ENCODE results near the gene PDE8A.
"Not testable (repeated sequence)": the region's sequence is repeated elsewhere in the genome, so short reads cannot be mapped to it uniquely, and the experiment has no call there.

Gene PDE8A

DNA sequence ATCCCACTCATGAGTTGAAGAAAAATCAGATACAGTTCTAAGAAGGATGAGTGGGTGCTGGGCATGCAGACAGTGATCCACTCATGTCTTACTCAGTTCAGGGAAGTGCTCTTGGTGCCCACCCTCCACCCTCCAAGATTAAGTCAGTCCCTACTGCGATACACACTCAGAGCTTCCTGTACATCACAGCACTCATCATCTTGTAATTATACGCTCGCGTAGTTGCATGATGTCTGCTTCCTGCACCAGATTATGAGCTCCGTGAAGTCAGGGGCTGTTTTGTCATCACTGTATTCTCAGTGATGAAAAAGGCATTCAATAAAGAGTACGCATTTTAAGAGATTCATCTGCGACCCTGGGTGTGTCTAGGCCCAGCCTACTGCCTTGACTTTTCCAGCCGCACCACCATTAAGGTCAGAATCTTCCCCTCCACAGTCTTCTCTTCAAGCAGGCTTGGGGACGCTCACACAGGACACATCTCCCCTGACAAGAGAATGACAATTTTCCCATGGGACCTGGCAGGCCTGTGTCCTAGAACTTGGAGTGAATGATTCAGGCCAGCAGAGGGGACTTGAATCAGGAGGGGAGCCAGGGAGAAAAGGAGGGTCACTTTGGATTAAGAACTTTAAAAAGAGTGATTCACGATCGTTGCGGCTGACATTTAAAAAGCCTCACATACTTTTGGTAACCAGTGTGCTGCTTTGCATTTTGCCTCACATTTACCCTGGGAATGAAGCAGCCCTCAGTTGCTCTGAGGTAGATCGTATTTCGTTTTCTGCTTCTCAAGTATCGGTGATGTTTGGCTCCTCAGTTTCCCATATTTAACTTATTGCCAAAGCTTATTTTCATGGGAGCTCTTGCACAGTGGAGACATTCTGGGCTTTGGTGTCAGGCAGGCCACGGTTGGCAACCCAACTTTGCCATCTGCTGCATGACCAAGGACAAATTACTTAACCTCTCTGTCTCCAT, 7.9 kb upstream of the PDE8A start:
- no peak overlapping the region for H3K27ac Mint-ChIP-seq
- no peaks in the 10 kb centered on the region for H3K9me3 Mint-ChIP-seq
- H3K4me1 Mint-ChIP-seq (ENCODE audit: low read depth), result no peaks in the 10 kb centered on the region
- no peaks in the 10 kb centered on the region for H3K36me3 Mint-ChIP-seq (ENCODE audit: low read depth)
- H3K27me3 Mint-ChIP-seq, result peaks cover 7% of the 10 kb centered on the region
- intact Hi-C loops (cut with micrococcal nuclease), result no loop called here
- H3K4me3 Mint-ChIP-seq, result no peak overlapping the region

DNA sequence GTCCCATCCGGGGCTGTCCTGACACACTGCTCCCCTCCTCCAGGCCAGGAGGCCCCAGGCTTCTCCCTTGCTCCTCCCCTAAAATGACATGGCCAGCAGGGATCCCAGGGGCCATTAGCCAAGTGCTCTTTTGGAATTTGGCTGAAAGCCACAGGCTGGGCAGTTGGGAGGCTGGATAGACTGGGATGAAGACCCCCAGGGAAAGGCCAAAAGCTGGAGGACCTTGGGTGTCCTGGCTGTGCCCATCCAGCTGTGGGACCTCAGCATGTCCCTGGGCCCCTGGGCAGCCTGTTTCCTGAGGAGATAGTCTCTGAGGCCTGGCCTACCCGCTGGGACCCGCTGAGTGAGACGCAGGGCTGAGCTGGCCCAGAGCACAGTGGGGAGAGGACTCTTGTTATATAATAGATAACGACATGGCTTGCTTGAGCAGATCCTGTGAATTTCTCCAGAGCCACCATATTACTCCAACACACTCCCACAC, 5.7 kb upstream of the PDE8A start:
- Mint-ChIP-seq H3K36me3 (ENCODE audit: low read depth) (peaks cover 9% of the 10 kb centered on the region), H3K4me1 (ENCODE audit: low read depth) (peaks cover 13% of the 10 kb centered on the region), H3K4me3 (no peak overlapping the region), H3K27me3 (peaks cover 16% of the 10 kb centered on the region), H3K9me3 (no peaks in the 10 kb centered on the region), H3K27ac (no peak overlapping the region)
- intact Hi-C loops (cut with micrococcal nuclease), result no loop called here

DNA sequence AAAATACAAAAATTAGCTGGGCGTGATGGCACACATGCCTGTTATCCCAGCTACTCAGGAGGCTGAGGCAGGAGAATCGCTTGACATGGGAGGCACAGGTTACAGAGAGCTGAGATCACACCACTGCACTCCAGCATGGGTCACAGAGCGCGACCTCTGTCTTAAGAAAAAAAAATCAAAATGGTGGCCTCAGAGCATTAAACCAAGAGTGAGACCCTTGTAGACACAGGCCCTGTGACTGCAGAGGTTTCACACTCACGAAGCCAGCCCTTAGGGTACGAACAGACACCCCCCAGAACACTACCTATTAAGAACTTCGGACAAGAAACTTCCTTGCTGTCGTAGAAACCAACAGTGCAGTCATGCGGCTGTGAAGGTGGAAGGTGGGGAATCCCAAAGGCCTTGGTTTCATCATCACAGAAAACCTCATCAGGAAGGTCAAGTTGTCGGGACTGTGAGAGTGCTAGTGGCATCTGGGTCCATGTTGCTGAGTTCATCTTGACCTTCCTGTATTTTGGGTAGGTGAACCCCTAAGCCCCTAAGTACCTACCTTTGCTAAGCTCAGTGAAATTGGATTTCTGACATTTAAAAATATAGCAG, 4.8 kb upstream of the PDE8A start:
- intact Hi-C loops (cut with micrococcal nuclease), result no loop called here
- H3K27ac Mint-ChIP-seq, result no peak overlapping the region
- peaks cover 9% of the 10 kb centered on the region for H3K36me3 Mint-ChIP-seq (ENCODE audit: low read depth)
- no peak overlapping the region for H3K4me3 Mint-ChIP-seq
- peaks cover 13% of the 10 kb centered on the region for H3K4me1 Mint-ChIP-seq (ENCODE audit: low read depth)
- H3K9me3 Mint-ChIP-seq, result no peaks in the 10 kb centered on the region
- peaks cover 16% of the 10 kb centered on the region for H3K27me3 Mint-ChIP-seq

DNA sequence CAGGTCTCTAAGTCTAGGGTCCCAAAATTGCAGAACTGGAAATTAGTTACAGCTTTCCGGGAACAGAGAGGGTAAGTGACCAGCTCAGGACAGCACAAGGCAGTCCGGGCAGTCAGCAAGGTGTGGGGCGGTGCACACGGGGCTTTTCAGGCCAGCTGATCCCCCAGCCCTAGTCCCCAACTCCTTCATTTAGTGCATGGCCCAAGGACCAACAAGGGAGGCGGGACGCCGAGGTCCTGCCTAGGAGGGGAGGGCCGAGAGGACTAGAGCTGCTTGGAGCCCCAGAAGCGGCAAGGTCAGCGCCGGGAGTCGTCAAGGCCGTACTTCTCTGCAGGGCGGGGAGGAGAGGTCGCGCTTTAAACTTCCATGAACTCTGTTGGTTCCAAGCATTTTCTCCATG, 2.0 kb upstream of the PDE8A start:
- Mint-ChIP-seq H3K9me3 (no peaks in the 10 kb centered on the region), H3K27me3 (peaks cover 16% of the 10 kb centered on the region), H3K36me3 (ENCODE audit: low read depth) (peaks cover 9% of the 10 kb centered on the region), H3K4me1 (ENCODE audit: low read depth) (peaks cover 16% of the 10 kb centered on the region), H3K27ac (peak overlapping the region; percentile 33), H3K4me3 (peak overlapping the region; percentile 97)
- intact Hi-C loops (cut with micrococcal nuclease), result loop anchor here (2.0 to 10.0 kb wide), 4 partner anchors 25 to 345 kb away; no protein-coding TSS in a partner anchor

DNA sequence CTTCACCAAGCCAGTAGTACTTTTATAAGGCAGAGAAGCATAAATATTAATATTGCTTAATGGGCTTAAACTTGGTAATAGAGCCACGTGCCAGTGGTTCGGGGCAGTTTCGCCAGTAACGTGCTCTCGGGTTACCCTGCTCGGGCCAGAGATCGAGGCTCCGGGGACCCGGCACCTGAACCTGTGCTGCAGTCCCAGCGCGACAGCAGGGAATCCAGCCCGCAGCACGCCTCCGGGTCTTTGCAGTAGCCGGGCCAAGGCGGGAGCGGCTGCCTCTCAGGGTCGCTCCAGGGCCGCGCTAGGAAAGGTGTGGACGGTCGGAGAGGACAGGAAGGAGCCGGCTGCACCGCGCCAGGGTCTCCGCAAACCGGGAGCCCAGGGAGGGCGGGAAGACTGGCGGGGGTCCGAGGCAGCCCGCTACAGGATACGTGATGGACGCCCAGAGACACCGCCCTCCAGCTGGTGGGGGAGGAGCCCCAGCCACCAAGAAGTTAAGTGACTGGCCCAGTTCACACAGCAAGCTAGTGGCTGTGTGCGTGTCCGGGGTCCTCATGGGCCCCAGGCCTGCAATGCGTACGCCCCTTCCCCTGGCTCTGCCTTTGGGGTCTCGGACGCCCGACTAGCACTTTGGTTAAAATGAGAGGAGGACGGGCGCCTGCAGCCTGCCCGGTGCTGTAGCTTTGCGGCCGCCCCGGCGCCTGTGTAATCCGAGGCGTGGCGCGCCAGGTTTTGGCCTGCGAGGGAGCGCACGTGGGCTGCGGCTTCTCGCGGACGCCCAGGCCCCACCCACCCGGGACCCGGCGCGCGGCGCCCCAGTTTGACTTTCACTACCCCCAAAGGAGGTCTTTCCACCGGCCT, 1.2 kb upstream of the PDE8A start:
- Mint-ChIP-seq H3K36me3 (ENCODE audit: low read depth) (peaks cover 9% of the 10 kb centered on the region), H3K9me3 (no peaks in the 10 kb centered on the region), H3K4me3 (peak overlapping the region; percentile 97), H3K27ac (peak overlapping the region; percentile 84), H3K4me1 (ENCODE audit: low read depth) (peaks cover 22% of the 10 kb centered on the region), H3K27me3 (peaks cover 16% of the 10 kb centered on the region)
- intact Hi-C loops (cut with micrococcal nuclease), result loop anchor here (2.0 to 10.0 kb wide), 4 partner anchors 24 to 346 kb away; no protein-coding TSS in a partner anchor

DNA sequence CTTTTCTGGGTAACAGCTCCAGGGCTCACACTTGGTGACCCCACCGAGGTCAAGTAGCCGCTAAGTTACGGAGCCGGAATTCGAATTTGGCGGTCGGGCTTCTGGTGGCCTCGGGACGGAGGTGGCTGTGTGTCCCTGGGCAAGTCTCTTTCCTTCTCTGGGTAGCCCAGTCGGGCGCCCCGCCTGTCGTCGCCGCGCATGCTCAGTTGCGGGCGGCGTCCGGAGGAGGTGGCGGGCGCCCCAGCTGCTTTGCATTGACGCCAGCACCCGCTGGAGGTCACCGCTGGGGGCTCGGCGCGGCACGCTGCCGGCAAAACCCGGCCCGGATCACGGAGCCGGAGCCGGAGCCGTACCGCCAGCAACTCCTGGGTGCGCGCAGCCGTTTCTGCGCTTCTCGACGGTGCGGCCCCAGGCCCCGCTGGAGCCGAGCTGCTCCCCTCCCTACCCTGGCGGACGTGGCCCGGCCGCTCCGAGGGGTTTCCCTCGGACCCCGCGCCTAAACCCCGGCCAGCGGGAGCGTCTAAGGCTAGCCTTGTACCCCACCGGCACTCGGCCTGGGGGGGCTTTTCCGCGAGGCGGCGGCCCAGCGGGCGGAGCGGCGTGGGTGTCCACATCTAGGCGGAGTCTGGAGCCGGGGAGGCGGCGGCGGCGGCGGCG, 474 bp upstream of the PDE8A start:
- peaks cover 9% of the 10 kb centered on the region for H3K36me3 Mint-ChIP-seq (ENCODE audit: low read depth)
- H3K9me3 Mint-ChIP-seq, result no peaks in the 10 kb centered on the region
- peaks cover 28% of the 10 kb centered on the region for H3K4me1 Mint-ChIP-seq (ENCODE audit: low read depth)
- intact Hi-C loops (cut with micrococcal nuclease), result loop anchor here (2.0 to 10.0 kb wide), 4 partner anchors 24 to 346 kb away; no protein-coding TSS in a partner anchor
- peak overlapping the region; percentile 84 for H3K27ac Mint-ChIP-seq
- H3K27me3 Mint-ChIP-seq, result peaks cover 16% of the 10 kb centered on the region
- H3K4me3 Mint-ChIP-seq, result peak overlapping the region; percentile 97

DNA sequence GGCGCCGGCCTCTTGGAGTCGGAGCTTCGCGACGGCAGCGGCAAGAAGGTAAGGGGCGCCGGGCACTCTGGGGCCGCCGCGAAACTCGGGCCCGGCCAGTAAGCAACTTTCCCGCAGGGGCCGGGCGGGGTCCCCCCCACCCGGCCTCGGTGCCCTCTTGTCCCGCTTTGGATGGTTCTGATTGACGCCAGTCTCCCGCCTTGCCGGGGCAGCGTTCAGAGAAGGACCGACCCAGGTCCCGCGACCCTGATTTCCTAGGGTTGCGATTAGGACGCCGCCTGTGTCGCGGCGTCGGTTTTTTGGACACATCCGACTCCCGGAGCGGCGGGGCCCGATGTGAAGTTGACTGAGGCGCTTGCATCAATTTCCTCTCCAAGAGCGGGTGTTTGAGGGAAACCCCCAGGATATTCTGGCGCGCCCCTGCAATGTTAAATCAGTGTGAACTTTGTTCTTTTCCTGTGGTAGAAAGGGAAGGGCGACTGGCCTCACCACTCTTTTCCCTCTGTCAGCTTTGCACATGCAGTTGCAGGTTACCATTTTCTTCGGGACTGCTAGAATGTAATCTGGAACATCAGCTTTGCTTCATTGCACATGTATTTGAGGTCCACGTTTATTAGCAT, 755 bp downstream of the PDE8A start:
- peak overlapping the region; percentile 84 for H3K27ac Mint-ChIP-seq
- H3K9me3 Mint-ChIP-seq, result no peaks in the 10 kb centered on the region
- intact Hi-C loops (cut with micrococcal nuclease), result loop anchor here (5.0 to 10.0 kb wide), 3 partner anchors 35 to 348 kb away; no protein-coding TSS in a partner anchor
- H3K27me3 Mint-ChIP-seq, result peaks cover 13% of the 10 kb centered on the region
- peaks cover 9% of the 10 kb centered on the region for H3K36me3 Mint-ChIP-seq (ENCODE audit: low read depth)
- H3K4me1 Mint-ChIP-seq (ENCODE audit: low read depth), result peaks cover 32% of the 10 kb centered on the region
- H3K4me3 Mint-ChIP-seq, result peak overlapping the region; percentile 97

DNA sequence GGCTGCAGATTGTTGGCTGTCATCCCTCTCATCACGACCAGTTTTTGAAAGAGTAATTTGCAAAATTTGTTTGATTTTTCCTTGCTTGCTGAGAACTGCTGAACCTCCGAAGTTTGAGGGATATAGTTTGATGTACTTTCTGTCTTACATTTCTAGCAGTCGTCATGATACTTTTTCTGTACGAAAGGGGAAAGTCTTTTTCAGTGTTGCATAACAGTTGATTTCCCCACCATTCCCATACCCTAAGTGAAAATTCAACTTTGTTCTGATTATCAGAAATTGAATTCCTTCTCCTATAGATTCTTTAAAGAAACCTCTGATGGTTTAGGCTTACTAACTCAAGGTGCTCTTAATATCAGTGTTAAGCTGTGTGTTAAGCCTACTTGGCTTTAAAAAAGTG, 1.6 kb downstream of the PDE8A start:
- intact Hi-C loops (cut with micrococcal nuclease), result loop anchor here (5.0 to 10.0 kb wide), 3 partner anchors 34 to 348 kb away; no protein-coding TSS in a partner anchor
- peaks cover 9% of the 10 kb centered on the region for H3K36me3 Mint-ChIP-seq (ENCODE audit: low read depth)
- H3K27ac Mint-ChIP-seq, result peak overlapping the region; percentile 84
- peak overlapping the region; percentile 97 for H3K4me3 Mint-ChIP-seq
- peaks cover 13% of the 10 kb centered on the region for H3K27me3 Mint-ChIP-seq
- no peaks in the 10 kb centered on the region for H3K9me3 Mint-ChIP-seq
- H3K4me1 Mint-ChIP-seq (ENCODE audit: low read depth), result peaks cover 35% of the 10 kb centered on the region

DNA sequence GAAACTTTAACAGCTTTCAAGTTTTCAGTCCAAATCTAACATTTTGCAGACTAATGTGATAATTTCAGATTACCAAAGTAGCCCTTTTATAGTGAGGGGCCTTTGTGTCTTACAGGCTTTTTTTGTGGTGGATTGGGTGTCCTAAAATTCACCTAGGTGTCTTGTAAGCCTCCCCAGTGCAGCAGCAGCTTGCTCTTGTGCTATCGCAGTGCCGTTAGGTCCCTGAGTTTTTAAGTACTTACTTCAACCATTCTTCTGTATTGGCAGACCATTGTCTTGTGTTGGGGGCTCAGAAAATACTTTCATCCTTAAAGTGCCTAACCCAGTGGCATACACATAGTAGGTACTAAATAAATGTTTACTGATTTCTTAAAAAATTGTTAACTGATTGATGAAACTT, 2.1 kb downstream of the PDE8A start:
- intact Hi-C loops (cut with micrococcal nuclease), result loop anchor here (5.0 to 10.0 kb wide), 3 partner anchors 34 to 349 kb away; no protein-coding TSS in a partner anchor
- Mint-ChIP-seq H3K9me3 (no peaks in the 10 kb centered on the region), H3K27ac (no peak overlapping the region), H3K4me3 (no peak overlapping the region), H3K27me3 (peaks cover 9% of the 10 kb centered on the region), H3K36me3 (ENCODE audit: low read depth) (peaks cover 9% of the 10 kb centered on the region), H3K4me1 (ENCODE audit: low read depth) (peaks cover 39% of the 10 kb centered on the region)

DNA sequence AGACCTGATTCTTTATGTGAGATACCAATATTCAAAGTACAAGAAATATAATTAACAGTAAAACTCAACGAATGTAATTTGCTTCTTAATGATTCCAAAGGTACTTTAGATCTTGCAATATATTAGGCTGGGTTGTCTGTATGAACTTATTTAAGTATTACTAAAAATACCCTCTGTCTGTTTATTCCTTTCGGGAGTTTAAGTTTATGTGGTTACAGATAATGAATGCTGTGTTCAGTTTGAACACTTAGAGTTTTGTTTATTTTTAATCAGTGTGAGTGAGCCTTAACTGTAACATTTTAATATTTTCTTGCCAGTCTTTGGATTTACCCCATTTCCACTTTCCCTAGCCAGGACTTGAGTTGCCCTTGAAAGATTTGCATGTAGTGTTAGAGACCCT, 3.5 kb downstream of the PDE8A start:
- intact Hi-C loops (cut with micrococcal nuclease), result loop anchor here (10.0 kb wide), 2 partner anchors 60 to 350 kb away; no protein-coding TSS in a partner anchor
- Mint-ChIP-seq H3K4me1 (ENCODE audit: low read depth) (peaks cover 33% of the 10 kb centered on the region), H3K27ac (no peak overlapping the region), H3K9me3 (no peaks in the 10 kb centered on the region), H3K36me3 (ENCODE audit: low read depth) (peaks cover 7% of the 10 kb centered on the region), H3K4me3 (no peak overlapping the region), H3K27me3 (no peaks in the 10 kb centered on the region)

DNA sequence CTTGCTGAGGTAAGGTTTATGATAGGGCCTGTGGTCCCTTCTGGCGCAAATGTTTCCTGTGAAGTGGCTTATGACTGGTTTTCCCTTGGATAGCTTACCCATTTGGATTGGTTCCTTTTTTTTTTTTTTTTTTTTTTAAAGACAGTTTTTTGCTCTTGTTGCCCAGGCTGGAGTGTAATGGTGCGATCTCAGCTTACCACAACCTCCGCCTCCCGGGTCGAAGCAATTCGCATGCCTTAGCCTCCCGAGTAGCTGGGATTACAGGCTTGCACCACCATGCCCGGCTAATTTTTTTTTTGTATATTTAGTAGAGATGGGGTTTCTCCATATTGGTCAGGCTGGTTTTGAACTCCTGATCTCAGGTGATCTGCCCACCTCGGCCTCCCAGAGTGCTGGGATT, 5.7 kb downstream of the PDE8A start:
- H3K36me3 Mint-ChIP-seq (ENCODE audit: low read depth); H3K4me3 Mint-ChIP-seq; H3K27ac Mint-ChIP-seq; H3K9me3 Mint-ChIP-seq; H3K27me3 Mint-ChIP-seq: not testable (repeated sequence)
- intact Hi-C loops (cut with micrococcal nuclease), result loop anchor here (2.0 to 10.0 kb wide), 3 partner anchors 15 to 353 kb away; no protein-coding TSS in a partner anchor
- H3K4me1 Mint-ChIP-seq (ENCODE audit: low read depth), result peaks cover 43% of the 10 kb centered on the region

DNA sequence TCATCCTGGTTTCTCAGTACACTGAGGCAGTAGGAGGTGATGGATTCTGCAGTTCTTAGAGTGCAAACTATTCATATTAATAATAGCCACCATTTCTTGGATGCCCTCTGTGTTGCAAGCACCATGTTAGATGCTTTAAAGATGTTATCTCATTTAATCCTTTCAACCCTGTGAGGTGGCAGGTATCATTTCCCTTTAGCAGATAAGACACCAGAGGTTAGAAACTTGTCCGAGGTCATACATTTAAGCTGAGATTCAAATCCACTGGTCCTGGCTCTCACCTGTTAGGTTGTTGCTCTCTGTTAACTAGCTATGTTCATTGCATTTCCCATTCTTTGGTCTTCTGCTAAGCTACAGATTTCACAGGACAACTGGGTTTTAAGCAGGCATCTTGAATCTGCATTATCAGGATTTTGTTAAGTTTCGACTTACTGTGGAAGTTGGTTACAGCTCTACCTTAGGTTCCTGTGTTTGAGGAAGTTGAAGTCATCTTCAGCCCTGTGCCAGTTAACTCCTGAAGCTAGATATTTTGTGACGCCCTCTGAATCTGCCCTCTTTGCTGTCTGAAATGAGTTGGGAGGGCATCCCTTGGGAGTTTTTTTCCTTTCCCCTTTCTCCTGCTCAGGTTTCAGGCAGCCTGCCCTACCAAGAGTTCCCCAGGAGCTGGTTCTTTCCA, 6.4 kb downstream of the PDE8A start:
- Mint-ChIP-seq H3K36me3 (ENCODE audit: low read depth) (no peaks in the 10 kb centered on the region), H3K4me1 (ENCODE audit: low read depth) (peaks cover 49% of the 10 kb centered on the region), H3K9me3 (no peaks in the 10 kb centered on the region), H3K27me3 (no peaks in the 10 kb centered on the region), H3K4me3 (no peak overlapping the region), H3K27ac (no peak overlapping the region)
- intact Hi-C loops (cut with micrococcal nuclease), result loop anchor here (2.0 to 10.0 kb wide), 3 partner anchors 15 to 353 kb away; no protein-coding TSS in a partner anchor

Data from dendritic cell treated with granulocyte-macrophage colony-stimulating factor and Interleukin-4, amounts not matched to agents 40 ng/mL and 50 ng/mL, for 4 days (primary cell).